ENCODE measurements around the gene TMEM151B.

The TMEM151B gene

GRCh38 chr6:44245391-44245911, 24.8 kb upstream of the TMEM151B start:
- Histone ChIP-seq H3K4me3 (ENCODE audit: low read length) (peak overlapping the region; percentile 92), H3K27ac (ENCODE audit: low read length) (peak overlapping the region; percentile 87), H3K4me2 (ENCODE audit: low read length) (peak overlapping the region; percentile 92), H3K27me3 (ENCODE audit: low read depth, low read length) (no peaks in the 10 kb centered on the region), H3K36me3 (replicated peaks; ENCODE audit: low read depth, low read length) (peaks cover 32% of the 10 kb centered on the region), H3K4me1 (ENCODE audit: low read length) (peaks cover 22% of the 10 kb centered on the region), H4K20me1 (ENCODE audit: insufficient read depth, low read length) (peaks cover 35% of the 10 kb centered on the region), H3K9ac (ENCODE audit: low read length) (peak overlapping the region; percentile 99), H3K79me2 (ENCODE audit: low read length) (peaks cover 47% of the 10 kb centered on the region), H3K9me3 (ENCODE audit: insufficient read depth, low read length) (no peaks in the 10 kb centered on the region), H2AFZ (ENCODE audit: low read depth, low read length) (no peak overlapping the region)
- TF ChIP-seq CTCF (IDR thresholded peaks at IDR 0.05; ENCODE audit: low read depth, low read length) = no peak
- no peak for TF ChIP-seq EZH2phosphoT487 (IDR thresholded peaks at IDR 0.05; ENCODE audit: low read depth)

GRCh38 chr6:44245912-44246662, 24.2 kb upstream of the TMEM151B start:
- Histone ChIP-seq H4K20me1 (ENCODE audit: insufficient read depth, low read length) (peaks cover 41% of the 10 kb centered on the region), H3K4me1 (ENCODE audit: low read length) (peaks cover 22% of the 10 kb centered on the region), H3K4me2 (ENCODE audit: low read length) (peak overlapping the region; percentile 92), H3K79me2 (ENCODE audit: low read length) (peaks cover 54% of the 10 kb centered on the region), H3K9ac (ENCODE audit: low read length) (peak overlapping the region; percentile 99), H3K9me3 (ENCODE audit: insufficient read depth, low read length) (no peaks in the 10 kb centered on the region), H2AFZ (ENCODE audit: low read depth, low read length) (peak overlapping the region; percentile 44; the same call in 1 of the 2 replicates), H3K4me3 (ENCODE audit: low read length) (peak overlapping the region; percentile 92), H3K27me3 (ENCODE audit: low read depth, low read length) (no peaks in the 10 kb centered on the region), H3K27ac (ENCODE audit: low read length) (peak overlapping the region; percentile 87), H3K36me3 (replicated peaks; ENCODE audit: low read depth, low read length) (peaks cover 39% of the 10 kb centered on the region)
- TF ChIP-seq EZH2phosphoT487 (IDR thresholded peaks at IDR 0.05; ENCODE audit: low read depth) (no peak), CTCF (IDR thresholded peaks at IDR 0.05; ENCODE audit: low read depth, low read length) (peak; percentile 67)

GRCh38 chr6:44246663-44247337, 23.4 kb upstream of the TMEM151B start, which contains the start of gene HSP90AB1:
TSS of gene HSP90AB1 (plus strand) at chr6:44247101. CDS start at chr6:44248630, 1,529 bp downstream.
- Histone ChIP-seq H3K27me3 (ENCODE audit: low read depth, low read length) (no peaks in the 10 kb centered on the region), H4K20me1 (ENCODE audit: insufficient read depth, low read length) (peaks cover 46% of the 10 kb centered on the region), H3K27ac (ENCODE audit: low read length) (peak within 1 kb of the TSS; percentile 87), H3K9ac (ENCODE audit: low read length) (peak within 1 kb of the TSS; percentile 99), H3K36me3 (replicated peaks; ENCODE audit: low read depth, low read length) (peaks cover 46% of the 10 kb centered on the region), H3K4me3 (ENCODE audit: low read length) (peak within 1 kb of the TSS; percentile 92), H2AFZ (ENCODE audit: low read depth, low read length) (peak within 1 kb of the TSS; percentile 44; the same call in 1 of the 2 replicates), H3K9me3 (ENCODE audit: insufficient read depth, low read length) (no peaks in the 10 kb centered on the region), H3K4me2 (ENCODE audit: low read length) (peak within 1 kb of the TSS; percentile 93), H3K79me2 (ENCODE audit: low read length) (peaks cover 61% of the 10 kb centered on the region), H3K4me1 (ENCODE audit: low read length) (peaks cover 22% of the 10 kb centered on the region)
- TF ChIP-seq EZH2phosphoT487 (IDR thresholded peaks at IDR 0.05; ENCODE audit: low read depth) = no peak
- TF ChIP-seq CTCF (IDR thresholded peaks at IDR 0.05; ENCODE audit: low read depth, low read length) = no peak

Data from OCI-LY3 (cell line).